Measurements from ENCODE around the gene LARP4B.

The LARP4B gene

GRCh38 chr10:971613-972012 is 40.1 kb upstream of the LARP4B start:
- no peak for DNase-seq (ENCODE audit: low read depth, low spot score)

GRCh38 chr10:971150-971542 is 39.6 kb upstream of the LARP4B start:
- TF ChIP-seq FOXP2 (optimal IDR thresholded peaks at IDR 0.05; ENCODE audit: control extremely low read depth, extremely low read length, insufficient read depth) (no peak), POLR2AphosphoS5 (IDR thresholded peaks at IDR 0.05; ENCODE audit: borderline replicate concordance, low read depth, low read length) (no peak), EZH2 (IDR thresholded peaks at IDR 0.05) (no peak)
- no peak overlapping the region for H3K27ac ChIP-seq
- H3K36me3 ChIP-seq (ENCODE audit: insufficient read depth, low read length): no peaks in the 10 kb centered on the region
- H3K9me3 ChIP-seq (ENCODE audit: low read depth, low read length): no peaks in the 10 kb centered on the region
- DNase-seq (ENCODE audit: low read depth, low spot score): no peak
- no peak overlapping the region for H3K9ac ChIP-seq (ENCODE audit: insufficient read length)
- no peak overlapping the region for H3K4me3 ChIP-seq

More at GRCh38 chr10:971613-972012, 40.1 kb upstream of the LARP4B start:
- H3K4me3 ChIP-seq: no peak overlapping the region
- no peak overlapping the region for H3K9ac ChIP-seq (ENCODE audit: insufficient read length)
- TF ChIP-seq EZH2 (IDR thresholded peaks at IDR 0.05) (no peak), POLR2AphosphoS5 (IDR thresholded peaks at IDR 0.05; ENCODE audit: borderline replicate concordance, low read depth, low read length) (no peak), FOXP2 (optimal IDR thresholded peaks at IDR 0.05; ENCODE audit: control extremely low read depth, extremely low read length, insufficient read depth) (no peak)
- H3K27ac ChIP-seq: no peak overlapping the region
- no peaks in the 10 kb centered on the region for H3K9me3 ChIP-seq (ENCODE audit: low read depth, low read length)
- H3K36me3 ChIP-seq (ENCODE audit: insufficient read depth, low read length): no peaks in the 10 kb centered on the region

GRCh38 chr10:970311-971149 is 39.0 kb upstream of the LARP4B start:
- Histone ChIP-seq H3K9me3 (ENCODE audit: low read depth, low read length) (no peaks in the 10 kb centered on the region), H3K27ac (no peak overlapping the region), H3K36me3 (ENCODE audit: insufficient read depth, low read length) (no peaks in the 10 kb centered on the region), H3K4me3 (no peak overlapping the region), H3K9ac (ENCODE audit: insufficient read length) (no peak overlapping the region)
- TF ChIP-seq EZH2 (IDR thresholded peaks at IDR 0.05) (no peak), POLR2AphosphoS5 (IDR thresholded peaks at IDR 0.05; ENCODE audit: borderline replicate concordance, low read depth, low read length) (no peak), FOXP2 (optimal IDR thresholded peaks at IDR 0.05; ENCODE audit: control extremely low read depth, extremely low read length, insufficient read depth) (no peak)
- DNase-seq (ENCODE audit: low read depth, low spot score): no peak

GRCh38 chr10:969473-970150 is 38.1 kb upstream of the LARP4B start:
- no peaks in the 10 kb centered on the region for H3K36me3 ChIP-seq (ENCODE audit: insufficient read depth, low read length)
- DNase-seq (ENCODE audit: low read depth, low spot score): no peak
- no peak overlapping the region for H3K9ac ChIP-seq (ENCODE audit: insufficient read length)
- no peak for TF ChIP-seq POLR2AphosphoS5 (IDR thresholded peaks at IDR 0.05; ENCODE audit: borderline replicate concordance, low read depth, low read length)
- no peak overlapping the region for H3K4me3 ChIP-seq
- no peaks in the 10 kb centered on the region for H3K9me3 ChIP-seq (ENCODE audit: low read depth, low read length)
- no peak overlapping the region for H3K27ac ChIP-seq

- H3K9me3 ChIP-seq (ENCODE audit: low read depth, low read length): no peaks in the 10 kb centered on the region
- no peak for DNase-seq (ENCODE audit: low read depth, low spot score)
- no peak overlapping the region for H3K4me3 ChIP-seq
- no peaks in the 10 kb centered on the region for H3K36me3 ChIP-seq (ENCODE audit: insufficient read depth, low read length)
- H3K9ac ChIP-seq (ENCODE audit: insufficient read length): no peak overlapping the region
- TF ChIP-seq EZH2 (IDR thresholded peaks at IDR 0.05): no peak
- TF ChIP-seq POLR2AphosphoS5 (IDR thresholded peaks at IDR 0.05; ENCODE audit: borderline replicate concordance, low read depth, low read length): no peak
- no peak overlapping the region for H3K27ac ChIP-seq
These were observed 37.2 kb upstream of the LARP4B start for GRCh38 chr10:968546-969199.

- no peak overlapping the region for H3K27ac ChIP-seq
- no peaks in the 10 kb centered on the region for H3K36me3 ChIP-seq (ENCODE audit: insufficient read depth, low read length)
- no peak overlapping the region for H3K4me3 ChIP-seq
- no peak for DNase-seq (ENCODE audit: low read depth, low spot score)
- TF ChIP-seq POLR2AphosphoS5 (IDR thresholded peaks at IDR 0.05; ENCODE audit: borderline replicate concordance, low read depth, low read length): no peak
- TF ChIP-seq FOXP2 (optimal IDR thresholded peaks at IDR 0.05; ENCODE audit: control extremely low read depth, extremely low read length, insufficient read depth): no peak
- TF ChIP-seq EZH2 (IDR thresholded peaks at IDR 0.05): no peak
- H3K9ac ChIP-seq (ENCODE audit: insufficient read length): no peak overlapping the region
- no peaks in the 10 kb centered on the region for H3K9me3 ChIP-seq (ENCODE audit: low read depth, low read length)
These were observed 35.1 kb upstream of the LARP4B start for GRCh38 chr10:966466-967235.

- no peak for DNase-seq (ENCODE audit: low read depth, low spot score)
- TF ChIP-seq FOXP2 (optimal IDR thresholded peaks at IDR 0.05; ENCODE audit: control extremely low read depth, extremely low read length, insufficient read depth) (no peak), POLR2AphosphoS5 (IDR thresholded peaks at IDR 0.05; ENCODE audit: borderline replicate concordance, low read depth, low read length) (no peak), EZH2 (IDR thresholded peaks at IDR 0.05) (no peak)
- no peaks in the 10 kb centered on the region for H3K9me3 ChIP-seq (ENCODE audit: low read depth, low read length)
- no peaks in the 10 kb centered on the region for H3K36me3 ChIP-seq (ENCODE audit: insufficient read depth, low read length)
- no peak overlapping the region for H3K27ac ChIP-seq
- H3K4me3 ChIP-seq: no peak overlapping the region
- no peak overlapping the region for H3K9ac ChIP-seq (ENCODE audit: insufficient read length)
These were observed 33.5 kb upstream of the LARP4B start for GRCh38 chr10:964988-965417.
